ENCODE data around the gene WBP2NL.

Gene WBP2NL

DNA sequence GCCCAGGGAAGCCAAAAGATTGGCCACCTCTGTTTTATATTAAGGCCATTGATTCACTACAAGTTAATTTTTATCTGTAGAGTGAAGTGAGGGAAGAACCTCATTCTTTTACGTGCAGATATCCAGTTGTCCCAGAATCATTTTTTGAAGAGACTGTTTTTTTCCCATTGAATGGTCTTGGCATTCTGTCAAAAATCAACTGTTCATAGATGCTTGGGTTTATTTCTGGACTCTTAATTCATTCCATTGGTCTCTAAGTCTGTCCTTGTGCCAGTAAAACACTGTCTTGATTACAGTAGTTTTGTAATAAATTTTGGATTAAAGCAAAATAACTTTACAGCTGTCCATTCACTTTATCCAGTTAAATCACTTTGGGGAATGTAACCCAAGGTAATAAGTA is 26.8 kb downstream of the WBP2NL start:
- H3K4me1 ChIP-seq (ENCODE audit: control insufficient read depth, low read length), result peaks cover 22% of the 10 kb centered on the region
- no peaks in the 10 kb centered on the region for H4K20me1 ChIP-seq (ENCODE audit: control insufficient read depth, insufficient read depth, low read depth, low read length)
- no peaks in the 10 kb centered on the region for H3K9me2 ChIP-seq (replicated peaks; ENCODE audit: control insufficient read depth, low read length)
- H3K27me3 ChIP-seq (ENCODE audit: control insufficient read depth, low read length), result no peaks in the 10 kb centered on the region
- no peaks in the 10 kb centered on the region for H3K36me3 ChIP-seq (ENCODE audit: control insufficient read depth, low read length)
- H3K79me2 ChIP-seq (ENCODE audit: control insufficient read depth, low read length), result no peaks in the 10 kb centered on the region
- no peaks in the 10 kb centered on the region for H3F3A ChIP-seq (ENCODE audit: control insufficient read depth, insufficient read depth)
- H3K9me3 ChIP-seq (ENCODE audit: control insufficient read depth, insufficient read depth, low read length), result no peaks in the 10 kb centered on the region
- no peak overlapping the region for H3K27ac ChIP-seq (ENCODE audit: low read depth, low read length)
- H3K4me3 ChIP-seq (ENCODE audit: low read length), result no peak overlapping the region
- no peak overlapping the region for H3K4me2 ChIP-seq (ENCODE audit: low read length)
- TF ChIP-seq, protein P1, sequence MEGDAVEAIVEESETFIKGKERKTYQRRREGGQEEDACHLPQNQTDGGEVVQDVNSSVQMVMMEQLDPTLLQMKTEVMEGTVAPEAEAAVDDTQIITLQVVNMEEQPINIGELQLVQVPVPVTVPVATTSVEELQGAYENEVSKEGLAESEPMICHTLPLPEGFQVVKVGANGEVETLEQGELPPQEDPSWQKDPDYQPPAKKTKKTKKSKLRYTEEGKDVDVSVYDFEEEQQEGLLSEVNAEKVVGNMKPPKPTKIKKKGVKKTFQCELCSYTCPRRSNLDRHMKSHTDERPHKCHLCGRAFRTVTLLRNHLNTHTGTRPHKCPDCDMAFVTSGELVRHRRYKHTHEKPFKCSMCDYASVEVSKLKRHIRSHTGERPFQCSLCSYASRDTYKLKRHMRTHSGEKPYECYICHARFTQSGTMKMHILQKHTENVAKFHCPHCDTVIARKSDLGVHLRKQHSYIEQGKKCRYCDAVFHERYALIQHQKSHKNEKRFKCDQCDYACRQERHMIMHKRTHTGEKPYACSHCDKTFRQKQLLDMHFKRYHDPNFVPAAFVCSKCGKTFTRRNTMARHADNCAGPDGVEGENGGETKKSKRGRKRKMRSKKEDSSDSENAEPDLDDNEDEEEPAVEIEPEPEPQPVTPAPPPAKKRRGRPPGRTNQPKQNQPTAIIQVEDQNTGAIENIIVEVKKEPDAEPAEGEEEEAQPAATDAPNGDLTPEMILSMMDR (IDR thresholded peaks at IDR 0.05; ENCODE audit: low read depth, low read length, poor library complexity, severe bottlenecking), result no peak
- TF ChIP-seq EZH2phosphoT487 (IDR thresholded peaks at IDR 0.05; ENCODE audit: borderline replicate concordance, low read length), result no peak

DNA sequence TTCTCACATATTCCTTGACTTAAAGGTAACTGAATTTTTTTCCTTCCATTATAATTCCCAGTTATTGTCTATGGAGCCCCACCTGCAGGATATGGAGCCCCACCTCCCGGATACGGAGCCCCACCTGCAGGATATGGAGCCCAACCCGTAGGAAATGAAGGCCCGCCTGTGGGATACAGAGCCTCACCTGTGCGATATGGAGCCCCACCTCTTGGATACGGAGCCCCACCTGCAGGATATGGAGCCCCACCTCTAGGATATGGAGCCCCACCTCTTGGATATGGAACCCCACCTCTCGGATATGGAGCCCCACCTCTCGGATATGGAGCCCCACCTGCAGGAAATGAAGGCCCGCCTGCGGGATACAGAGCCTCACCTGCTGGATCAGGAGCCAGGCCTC is 28.1 kb downstream of the WBP2NL start:
- TF ChIP-seq EZH2phosphoT487 (IDR thresholded peaks at IDR 0.05; ENCODE audit: borderline replicate concordance, low read length), result no peak
- TF ChIP-seq, protein P1 (IDR thresholded peaks at IDR 0.05; ENCODE audit: low read depth, low read length, poor library complexity, severe bottlenecking), result no peak
- H3F3A ChIP-seq (ENCODE audit: control insufficient read depth, insufficient read depth), result no peaks in the 10 kb centered on the region
- no peak overlapping the region for H3K4me3 ChIP-seq (ENCODE audit: low read length)
- no peaks in the 10 kb centered on the region for H3K79me2 ChIP-seq (ENCODE audit: control insufficient read depth, low read length)
- no peaks in the 10 kb centered on the region for H4K20me1 ChIP-seq (ENCODE audit: control insufficient read depth, insufficient read depth, low read depth, low read length)
- H3K4me2 ChIP-seq (ENCODE audit: low read length), result no peak overlapping the region
- H3K4me1 ChIP-seq (ENCODE audit: control insufficient read depth, low read length), result peaks cover 30% of the 10 kb centered on the region
- H3K9me2 ChIP-seq (replicated peaks; ENCODE audit: control insufficient read depth, low read length), result no peaks in the 10 kb centered on the region
- H3K27ac ChIP-seq (ENCODE audit: low read depth, low read length), result no peak overlapping the region
- no peaks in the 10 kb centered on the region for H3K27me3 ChIP-seq (ENCODE audit: control insufficient read depth, low read length)
- H3K9me3 ChIP-seq (ENCODE audit: control insufficient read depth, insufficient read depth, low read length), result no peaks in the 10 kb centered on the region
- no peaks in the 10 kb centered on the region for H3K36me3 ChIP-seq (ENCODE audit: control insufficient read depth, low read length)

DNA sequence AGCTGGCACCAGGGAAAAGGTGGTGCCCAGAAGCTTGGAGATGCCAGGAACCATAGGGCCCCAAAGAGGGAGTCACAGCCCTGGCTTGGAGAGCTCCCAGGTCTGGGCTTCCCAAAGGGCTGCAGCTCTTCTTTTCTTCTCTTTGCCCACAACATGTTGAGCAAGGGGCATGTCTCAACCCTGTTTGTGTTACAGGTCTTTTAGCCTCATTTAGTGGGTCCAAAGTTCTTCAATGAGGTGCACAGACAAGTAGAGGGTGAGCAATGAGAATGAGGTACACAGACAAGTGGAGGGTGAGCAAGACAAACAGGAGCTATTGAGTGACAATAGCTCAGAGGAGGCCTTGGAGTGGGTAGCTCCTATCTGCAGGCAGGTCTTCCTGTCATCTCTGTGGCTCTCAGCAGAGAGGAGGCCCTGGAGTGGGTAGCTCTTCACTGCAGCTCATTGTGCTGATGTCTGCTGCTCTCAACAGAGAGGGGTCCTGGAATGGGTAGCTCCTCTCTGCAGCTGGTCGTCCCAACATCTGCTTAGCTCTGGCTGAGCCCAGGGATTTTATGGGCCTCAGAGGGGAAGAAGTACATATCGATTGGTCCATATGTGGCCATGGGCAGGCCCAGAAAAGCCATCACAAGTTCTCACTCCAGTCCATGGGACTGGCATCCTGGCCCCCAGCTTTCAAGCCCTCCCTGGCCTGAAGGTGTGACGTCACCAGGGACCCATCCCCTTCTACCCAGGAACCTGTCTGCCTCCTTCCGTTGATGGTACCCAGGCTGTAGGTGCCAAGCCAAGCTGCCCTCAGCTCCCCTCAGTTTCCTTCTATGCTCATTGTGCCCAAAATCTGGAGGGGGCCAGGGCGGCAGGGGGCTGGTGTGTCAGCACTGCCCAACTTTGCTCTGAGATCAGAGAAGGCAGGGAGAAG is 34.9 kb downstream of the WBP2NL start:
- Histone ChIP-seq H3K27me3 (ENCODE audit: control insufficient read depth, low read length) (peaks cover 3% of the 10 kb centered on the region; the same call in 1 of the 2 replicates), H3F3A (ENCODE audit: control insufficient read depth, insufficient read depth) (no peaks in the 10 kb centered on the region), H3K36me3 (ENCODE audit: control insufficient read depth, low read length) (no peaks in the 10 kb centered on the region), H3K79me2 (ENCODE audit: control insufficient read depth, low read length) (no peaks in the 10 kb centered on the region), H3K4me2 (ENCODE audit: low read length) (no peak overlapping the region), H3K27ac (ENCODE audit: low read depth, low read length) (no peak overlapping the region), H3K9me2 (replicated peaks; ENCODE audit: control insufficient read depth, low read length) (no peaks in the 10 kb centered on the region), H4K20me1 (ENCODE audit: control insufficient read depth, insufficient read depth, low read depth, low read length) (no peaks in the 10 kb centered on the region), H3K4me3 (ENCODE audit: low read length) (no peak overlapping the region), H3K4me1 (ENCODE audit: control insufficient read depth, low read length) (peaks cover 16% of the 10 kb centered on the region), H3K9me3 (ENCODE audit: control insufficient read depth, insufficient read depth, low read length) (peaks cover 13% of the 10 kb centered on the region)
- TF ChIP-seq, protein P1 (IDR thresholded peaks at IDR 0.05; ENCODE audit: low read depth, low read length, poor library complexity, severe bottlenecking), result no peak
- TF ChIP-seq EZH2phosphoT487 (IDR thresholded peaks at IDR 0.05; ENCODE audit: borderline replicate concordance, low read length), result no peak
